K562 (cell line): ENCODE measurements around the gene KLF1. TPM values are rescaled to one million over a fixed set of nuclear protein-coding genes. Genes with fewer than 3 reads are reported as not detected.

Source experiments
- BACH1 ChIP-seq: fragments of 200-800 bp; sonication (Bioruptor generic); IDR thresholded peaks from 2 replicates; pipeline ENCODE4 v1.6.1; 2016; ENCODE audit warnings: missing genetic modification characterization, missing compliant biosample characterization
- BCLAF1 ChIP-seq, 2 experiments: fragments of 450-650 bp in 1 of 2; IDR thresholded peaks; 2 replicates each; pipeline ENCODE4 v1.6.1; 2011 to 2017; ENCODE audit warnings: low read depth in 2 of 2, antibody characterized with exemption in 1 of 2, borderline replicate concordance in 1 of 2, low read length in 1 of 2, mild to moderate bottlenecking in 1 of 2, mixed read lengths in 1 of 2; ENCODE audit not compliant: control insufficient read depth in 1 of 2
- GABPA ChIP-seq: fragments of 200-800 bp; sonication (Bioruptor generic); conservative IDR thresholded peaks from 2 replicates; pipeline ENCODE4 v1.6.1; 2016; ENCODE audit warnings: low read depth, missing genetic modification characterization, missing compliant biosample characterization
- PURB ChIP-seq: sonication (generic); formaldehyde crosslinking; IDR thresholded peaks from 2 replicates; pipeline ENCODE4 v1.9.0; 2021; ENCODE audit warnings: low read depth, mild to moderate bottlenecking, missing genetic modification reagents
- RBM22 ChIP-seq: fragments of 200-400 bp; formaldehyde crosslinking; IDR thresholded peaks from 2 replicates; pipeline ENCODE4 v1.6.1; 2018; ENCODE audit warnings: low read length, low read depth; ENCODE audit not compliant: poor library complexity, severe bottlenecking
- RBM34 ChIP-seq: fragments of 200-400 bp; formaldehyde crosslinking; IDR thresholded peaks from 2 replicates; pipeline ENCODE4 v1.6.1; 2018; ENCODE audit warnings: low read length, borderline replicate concordance; ENCODE audit not compliant: insufficient read depth
- SETDB1 ChIP-seq: IDR thresholded peaks from one replicate; pipeline ENCODE4 v1.6.1; 2012; ENCODE audit warnings: low read length, control low read depth, inconsistent platforms
- SMAD2 ChIP-seq: fragments of 150-350 bp; IDR thresholded peaks from 2 replicates; pipeline ENCODE4 v1.6.1; 2014; ENCODE audit warnings: low read depth, mild to moderate bottlenecking, low read length
- TAF9B ChIP-seq: fragments of 450-650 bp; IDR thresholded peaks from 2 replicates; pipeline ENCODE4 v1.6.1; 2018; ENCODE audit warnings: mild to moderate bottlenecking; ENCODE audit not compliant: partially characterized antibody
- TAL1 ChIP-seq: fragments of 450-650 bp; IDR thresholded peaks from 2 replicates; pipeline ENCODE4 v1.6.1; 2016; ENCODE audit warnings: mild to moderate bottlenecking
- TBL1XR1 ChIP-seq, 2 experiments: IDR thresholded peaks; 2 replicates each; pipeline ENCODE4 v1.6.1; 2012; ENCODE audit warnings: improper control_type of control experiment in 2 of 2, low read length in 2 of 2, mild to moderate bottlenecking in 1 of 2
- TCF7L2 ChIP-seq: fragments of 150-350 bp; IDR thresholded peaks from 2 replicates; pipeline ENCODE4 v1.6.1; 2016; ENCODE audit warnings: low read depth, mild to moderate bottlenecking, low read length, moderate library complexity
- ZC3H8 ChIP-seq: fragments of 450-650 bp; IDR thresholded peaks from 2 replicates; pipeline ENCODE4 v1.6.1; 2017
- ZFX ChIP-seq: sonication (generic); formaldehyde crosslinking; IDR thresholded peaks from 2 replicates; pipeline ENCODE4 v1.8.0; 2022; ENCODE audit warnings: mild to moderate bottlenecking, missing genetic modification reagents, moderate library complexity
- ZNF407 ChIP-seq: fragments of 450-650 bp; IDR thresholded peaks from 2 replicates; pipeline ENCODE4 v1.6.1; 2016; ENCODE audit warnings: low read depth
- ZNF79 ChIP-seq: fragments of 250-450 bp; sonication (Bioruptor Pico); IDR thresholded peaks from 2 replicates; pipeline ENCODE4 v1.4.0; 2020; ENCODE audit warnings: low read depth, mild to moderate bottlenecking, moderate library complexity
- polyA plus RNA-seq, 8 experiments: library from polyadenylated mRNA; depleted of rRNA in 4 of 8; stranded (reverse) in 5 of 8; unstranded in 3 of 8; fragments of >200 nt; fragmentation: Nextera tagmentation in 2 of 8; fragmentation: Illumina TruSeq in 1 of 8; extraction: Ambion mirVana in 2 of 8; extraction: Trizol in 1 of 8; gene quantifications; 2 replicates each; pipeline versions ENCODE4 v1.2.1 to v1.2.3, GENCODE V29; 2011 to 2014; ENCODE audit warnings: inconsistent platforms in 1 of 8, missing spikeins in 1 of 8
- total RNA-seq, 7 experiments: library from RNA; depleted of rRNA in 6 of 7; stranded (reverse); fragments of >200 nt in 6 of 7; fragmentation: Illumina TruSeq in 2 of 7; extraction: Trizol in 2 of 7; gene quantifications; 2 replicates each; pipeline versions ENCODE4 v1.2.1 to v1.2.3, GENCODE V29; 2011 to 2021; ENCODE audit warnings: low replicate concordance in 1 of 7

Gene KLF1
- total and polyA plus RNA-seq, 9 of the 15 experiments (the other 6 are each of a cell fraction or from before 2014, with no cell fraction given), result 8.4 to 163 (median 47.3) TPM

GRCh38 chr19:12884926-12885748 lies 1.9 kb downstream of the KLF1 start (continued):
- TF ChIP-seq ZNF407, result no peak
- no peak for TF ChIP-seq ZNF79 (CRISPR knock-in tag)
- TF ChIP-seq TAL1, result no peak
- TF ChIP-seq RBM34, result no peak
- TF ChIP-seq BCLAF1 (IDR thresholded peaks at IDR 0.05; ENCODE audit: borderline replicate concordance in 1 of 2, control insufficient read depth in 1 of 2, low read depth in 2 of 2, low read length in 1 of 2), result 0 out of 4 replicates have a peak, but pooled peaks of 1 of the 2 experiments have one; percentile 55
- TF ChIP-seq PURB (CRISPR knock-in tag), result no peak
- no peak for TF ChIP-seq SETDB1
- no peak for TF ChIP-seq RBM22
- TF ChIP-seq GABPA (tag), result peak; percentile 72
- no peak for TF ChIP-seq SMAD2
- no peak for TF ChIP-seq TAF9B
- no peak for TF ChIP-seq ZFX (CRISPR knock-in tag)
- no peak for TF ChIP-seq ZC3H8
- 0 out of 2 replicates have a peak, but pooled peaks have one; percentile 18 for TF ChIP-seq TCF7L2
- no peak for TF ChIP-seq BACH1 (tag)
- TF ChIP-seq TBL1XR1 (IDR thresholded peaks at IDR 0.05; ENCODE audit: low read length in 2 of 2), result no peak
